Measurements from ENCODE around the gene ADAMTS14. TPM values are rescaled to one million over a fixed set of nuclear protein-coding genes. Genes with fewer than 3 reads are reported as not detected.
A peak's percentile ranks its signal among the peaks of the same experiment; 100 is the strongest.

The ADAMTS14 gene
- total RNA-seq, 2 donors from 2014 or later = 0.44 to 0.79 TPM

DNA sequence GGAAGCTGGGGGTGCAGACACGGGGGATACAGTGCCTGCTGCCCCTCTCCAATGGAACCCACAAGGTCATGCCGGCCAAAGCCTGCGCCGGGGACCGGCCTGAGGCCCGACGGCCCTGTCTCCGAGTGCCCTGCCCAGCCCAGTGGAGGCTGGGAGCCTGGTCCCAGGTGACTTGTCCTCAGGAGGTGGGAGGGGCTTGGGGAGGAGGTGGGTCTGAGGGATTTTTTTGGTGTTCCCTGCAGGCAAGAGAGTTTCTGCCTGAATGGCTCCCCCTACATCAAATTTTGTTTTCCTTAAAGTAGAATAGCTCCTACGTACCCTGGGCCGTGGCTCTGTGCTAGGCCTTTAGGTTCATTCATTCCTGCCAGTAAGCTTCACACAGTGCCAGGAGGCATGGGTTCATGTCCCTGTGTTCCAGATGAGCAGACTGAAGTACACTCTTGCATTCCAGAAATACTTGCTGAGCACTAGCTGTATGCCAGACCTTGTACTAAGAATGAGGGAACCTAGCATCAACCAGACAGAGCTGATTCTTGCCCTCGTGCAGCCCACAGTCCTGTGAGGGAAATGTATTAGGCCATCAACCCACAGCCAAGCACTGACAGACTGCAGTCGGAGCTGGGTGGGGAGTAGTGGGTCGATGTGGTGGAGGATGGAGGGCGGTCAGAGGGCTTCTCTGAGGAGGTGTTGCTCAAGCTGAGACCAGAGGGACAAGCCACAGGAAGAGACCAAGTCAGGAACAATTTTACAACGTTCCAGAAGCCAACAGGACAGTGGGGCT is 81.7 kb downstream of the ADAMTS14 start:
- H3K4me3 Mint-ChIP-seq = no peak overlapping the region
- no peak overlapping the region for H3K27ac Mint-ChIP-seq

DNA sequence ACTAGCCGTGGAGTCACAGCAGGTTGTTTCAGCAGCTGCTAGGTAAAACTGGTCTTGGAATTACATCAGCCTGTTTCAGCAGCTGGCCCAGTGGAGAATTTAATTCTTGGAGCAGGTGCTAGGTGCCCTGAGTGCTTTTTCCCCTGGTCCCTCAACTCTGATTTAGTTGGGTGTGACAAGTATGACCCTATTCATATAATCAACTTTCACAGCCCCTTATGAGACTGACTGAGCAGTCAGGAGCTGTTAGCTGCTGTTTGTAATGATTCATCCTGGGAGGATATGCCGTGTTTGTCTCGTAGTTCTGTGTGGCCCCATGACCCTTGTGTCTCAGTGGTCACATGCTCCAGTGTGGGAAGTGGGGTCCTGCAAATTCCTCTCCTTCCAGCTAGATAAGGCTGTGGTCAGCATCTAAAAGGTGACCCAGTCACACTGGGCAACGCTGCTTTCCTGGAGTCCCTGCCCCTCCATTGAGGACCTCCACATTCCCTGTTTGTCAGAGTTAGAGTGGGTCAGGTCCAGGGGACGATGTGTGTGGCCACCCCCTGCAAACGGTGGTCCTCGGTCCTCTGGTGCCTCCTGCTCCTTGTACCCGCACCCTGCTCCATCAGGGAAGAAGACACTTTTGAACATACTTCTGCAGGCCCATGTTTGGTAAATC is 84.5 kb downstream of the ADAMTS14 start:
- Mint-ChIP-seq H3K27ac (no peak overlapping the region), H3K4me3 (no peak overlapping the region), H3K9me3 (no peaks in the 10 kb centered on the region), H3K27me3 (ENCODE audit: insufficient read depth) (no peaks in the 10 kb centered on the region), H3K4me1 (peaks cover 6% of the 10 kb centered on the region), H3K36me3 (ENCODE audit: low read depth) (no peaks in the 10 kb centered on the region)
- H3K9me3 ChIP-seq (ENCODE audit: control insufficient read depth, low read length) = no peaks in the 10 kb centered on the region
- H3K4me3 ChIP-seq (ENCODE audit: low read length) = no peak overlapping the region
- WGBS, 2 experiments (ENCODE audit: insufficient coverage in 1 of 2, insufficient read length in 1 of 2) = 92 to 97% methylated on average over 8 of the region's 8 CpGs
- H3K9ac ChIP-seq (ENCODE audit: extremely low read depth, low read length, poor library complexity, severe bottlenecking) = no peak overlapping the region
- no peaks in the 10 kb centered on the region for H3K4me1 ChIP-seq (ENCODE audit: control insufficient read depth, insufficient read depth, low read length)
- H3K27me3 ChIP-seq (ENCODE audit: control insufficient read depth, insufficient read depth, low read length, poor library complexity, severe bottlenecking) = no peaks in the 10 kb centered on the region
- H3K27ac ChIP-seq (ENCODE audit: low read depth, low read length) = no peak overlapping the region
- H3K36me3 ChIP-seq (ENCODE audit: control insufficient read depth, insufficient read depth, low read length) = no peaks in the 10 kb centered on the region
- no peak for DNase-seq
- TF ChIP-seq, protein P1, sequence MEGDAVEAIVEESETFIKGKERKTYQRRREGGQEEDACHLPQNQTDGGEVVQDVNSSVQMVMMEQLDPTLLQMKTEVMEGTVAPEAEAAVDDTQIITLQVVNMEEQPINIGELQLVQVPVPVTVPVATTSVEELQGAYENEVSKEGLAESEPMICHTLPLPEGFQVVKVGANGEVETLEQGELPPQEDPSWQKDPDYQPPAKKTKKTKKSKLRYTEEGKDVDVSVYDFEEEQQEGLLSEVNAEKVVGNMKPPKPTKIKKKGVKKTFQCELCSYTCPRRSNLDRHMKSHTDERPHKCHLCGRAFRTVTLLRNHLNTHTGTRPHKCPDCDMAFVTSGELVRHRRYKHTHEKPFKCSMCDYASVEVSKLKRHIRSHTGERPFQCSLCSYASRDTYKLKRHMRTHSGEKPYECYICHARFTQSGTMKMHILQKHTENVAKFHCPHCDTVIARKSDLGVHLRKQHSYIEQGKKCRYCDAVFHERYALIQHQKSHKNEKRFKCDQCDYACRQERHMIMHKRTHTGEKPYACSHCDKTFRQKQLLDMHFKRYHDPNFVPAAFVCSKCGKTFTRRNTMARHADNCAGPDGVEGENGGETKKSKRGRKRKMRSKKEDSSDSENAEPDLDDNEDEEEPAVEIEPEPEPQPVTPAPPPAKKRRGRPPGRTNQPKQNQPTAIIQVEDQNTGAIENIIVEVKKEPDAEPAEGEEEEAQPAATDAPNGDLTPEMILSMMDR (conservative IDR thresholded peaks at IDR 0.05) = no peak

More for the DNA sequence above, 81.7 kb downstream of the ADAMTS14 start:
- TF ChIP-seq, protein P1 (conservative IDR thresholded peaks at IDR 0.05) = peak; percentile 27
- Histone ChIP-seq H3K27me3 (ENCODE audit: control insufficient read depth, insufficient read depth, low read length, poor library complexity, severe bottlenecking) (no peaks in the 10 kb centered on the region), H3K9ac (ENCODE audit: extremely low read depth, low read length, poor library complexity, severe bottlenecking) (no peak overlapping the region), H3K36me3 (ENCODE audit: control insufficient read depth, insufficient read depth, low read length) (no peaks in the 10 kb centered on the region), H3K27ac (ENCODE audit: low read depth, low read length) (no peak overlapping the region), H3K9me3 (ENCODE audit: control insufficient read depth, low read length) (no peaks in the 10 kb centered on the region), H3K4me3 (ENCODE audit: low read length) (no peak overlapping the region), H3K4me1 (ENCODE audit: control insufficient read depth, insufficient read depth, low read length) (no peaks in the 10 kb centered on the region)
- WGBS, 2 experiments (ENCODE audit: insufficient coverage in 1 of 2, insufficient read length in 1 of 2) = 78 to 89% methylated on average over 3 to 15 of the region's 15 CpGs
- Mint-ChIP-seq H3K4me1 (no peaks in the 10 kb centered on the region), H3K27me3 (ENCODE audit: insufficient read depth) (no peaks in the 10 kb centered on the region), H3K36me3 (ENCODE audit: low read depth) (no peaks in the 10 kb centered on the region), H3K9me3 (no peaks in the 10 kb centered on the region)
- peak; percentile 85 for DNase-seq

DNA sequence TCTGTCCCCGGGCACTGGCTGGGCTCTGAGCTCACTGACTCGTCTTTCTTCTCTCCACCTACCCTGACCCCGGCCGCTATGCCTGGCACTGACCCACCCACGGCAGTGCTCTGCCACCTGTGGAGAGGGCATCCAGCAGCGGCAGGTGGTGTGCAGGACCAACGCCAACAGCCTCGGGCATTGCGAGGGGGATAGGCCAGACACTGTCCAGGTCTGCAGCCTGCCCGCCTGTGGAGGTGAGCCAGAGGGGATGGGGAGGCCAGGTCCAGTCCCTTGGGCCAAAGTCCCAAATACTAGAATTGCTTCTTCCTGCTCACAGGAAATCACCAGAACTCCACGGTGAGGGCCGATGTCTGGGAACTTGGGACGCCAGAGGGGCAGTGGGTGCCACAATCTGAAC is 85.5 kb downstream of the ADAMTS14 start:
- no peak overlapping the region for H3K4me3 Mint-ChIP-seq
- WGBS, 2 experiments (ENCODE audit: insufficient coverage in 1 of 2, insufficient read length in 1 of 2) = 87 to 98% methylated on average over 5 to 13 of the region's 13 CpGs
- TF ChIP-seq, protein P1 (conservative IDR thresholded peaks at IDR 0.05) = no peak
- H3K27ac ChIP-seq (ENCODE audit: low read depth, low read length) = no peak overlapping the region
- DNase-seq = no peak
- H3K4me1 ChIP-seq (ENCODE audit: control insufficient read depth, insufficient read depth, low read length) = no peaks in the 10 kb centered on the region
- H3K9me3 ChIP-seq (ENCODE audit: control insufficient read depth, low read length) = no peaks in the 10 kb centered on the region
- no peak overlapping the region for H3K9ac ChIP-seq (ENCODE audit: extremely low read depth, low read length, poor library complexity, severe bottlenecking)
- H3K4me3 ChIP-seq (ENCODE audit: low read length) = no peak overlapping the region
- no peak overlapping the region for H3K27ac Mint-ChIP-seq
- no peaks in the 10 kb centered on the region for H3K27me3 ChIP-seq (ENCODE audit: control insufficient read depth, insufficient read depth, low read length, poor library complexity, severe bottlenecking)
- H3K9me3 Mint-ChIP-seq = no peaks in the 10 kb centered on the region
- H3K36me3 Mint-ChIP-seq (ENCODE audit: low read depth) = no peaks in the 10 kb centered on the region
- peaks cover 6% of the 10 kb centered on the region for H3K4me1 Mint-ChIP-seq
- no peaks in the 10 kb centered on the region for H3K27me3 Mint-ChIP-seq (ENCODE audit: insufficient read depth)
- H3K36me3 ChIP-seq (ENCODE audit: control insufficient read depth, insufficient read depth, low read length) = no peaks in the 10 kb centered on the region

Measured in endodermal cell (in vitro differentiated cells).